T-helper 2 cell treated with Interferon-gamma antibody and Interleukin-4, amounts not matched to agents 5 μg/mL and 100 μg/mL, for 36 hours (primary cell): Measurements from ENCODE around the gene IMPACT.
A peak's percentile ranks its signal among the peaks of the same experiment; 100 is the strongest.

Source experiments
- DNase-seq: peaks from one replicate; pipeline ENCODE4 v3.0.0; 2021; ENCODE audit warnings: low spot score
- H3K27ac Mint-ChIP-seq: one replicate; pipeline ENCODE4 v1.8.0; 2021; ENCODE audit warnings: mild to moderate bottlenecking, mixed read lengths
- H3K27me3 Mint-ChIP-seq: one replicate; pipeline ENCODE4 v1.8.0; 2021; ENCODE audit warnings: low read depth, mixed read lengths
- H3K36me3 Mint-ChIP-seq: one replicate; pipeline ENCODE4 v1.8.0; 2021; ENCODE audit warnings: low read depth, mixed read lengths
- H3K4me1 Mint-ChIP-seq: one replicate; pipeline ENCODE4 v1.8.0; 2021; ENCODE audit warnings: low read depth, mixed read lengths
- H3K4me3 Mint-ChIP-seq: one replicate; pipeline ENCODE4 v1.8.0; 2022; ENCODE audit warnings: mild to moderate bottlenecking, moderate library complexity, mixed read lengths
- H3K9me3 Mint-ChIP-seq: one replicate; pipeline ENCODE4 v1.8.0; 2021; ENCODE audit warnings: mixed read lengths

IMPACT gene

GRCh38 chr18:24436939-24437338, 10.5 kb downstream of the IMPACT start:
- Mint-ChIP-seq H3K9me3 (peaks cover 3% of the 10 kb centered on the region), H3K4me1 (peaks cover 23% of the 10 kb centered on the region), H3K36me3 (peaks cover 25% of the 10 kb centered on the region), H3K27ac (peak overlapping the region; percentile 46), H3K27me3 (no peaks in the 10 kb centered on the region), H3K4me3 (peak overlapping the region; percentile 0)
- no peak for DNase-seq

- H3K9me3 Mint-ChIP-seq = no peaks in the 10 kb centered on the region
- H3K4me3 Mint-ChIP-seq = no peak overlapping the region
- H3K27ac Mint-ChIP-seq = no peak overlapping the region
- H3K27me3 Mint-ChIP-seq = no peaks in the 10 kb centered on the region
- peaks cover 9% of the 10 kb centered on the region for H3K4me1 Mint-ChIP-seq
- no peak for DNase-seq
- H3K36me3 Mint-ChIP-seq = peaks cover 20% of the 10 kb centered on the region
These were observed 17.4 kb downstream of the IMPACT start for GRCh38 chr18:24443870-24444269.

- Mint-ChIP-seq H3K27ac (no peak overlapping the region), H3K4me3 (no peak overlapping the region), H3K9me3 (no peaks in the 10 kb centered on the region), H3K36me3 (peaks cover 20% of the 10 kb centered on the region), H3K27me3 (peaks cover 3% of the 10 kb centered on the region), H3K4me1 (peaks cover 9% of the 10 kb centered on the region)
- no peak for DNase-seq
These were observed 20.0 kb downstream of the IMPACT start for GRCh38 chr18:24446453-24446852.

GRCh38 chr18:24446953-24447538, 20.6 kb downstream of the IMPACT start:
- no peak for DNase-seq
- H3K9me3 Mint-ChIP-seq = no peaks in the 10 kb centered on the region
- no peak overlapping the region for H3K4me3 Mint-ChIP-seq
- no peak overlapping the region for H3K27ac Mint-ChIP-seq
- H3K27me3 Mint-ChIP-seq = peaks cover 5% of the 10 kb centered on the region
- peaks cover 20% of the 10 kb centered on the region for H3K36me3 Mint-ChIP-seq
- peaks cover 9% of the 10 kb centered on the region for H3K4me1 Mint-ChIP-seq

- DNase-seq = no peak
- Mint-ChIP-seq H3K4me1 (peaks cover 9% of the 10 kb centered on the region), H3K9me3 (no peaks in the 10 kb centered on the region), H3K36me3 (peaks cover 20% of the 10 kb centered on the region), H3K27me3 (peaks cover 8% of the 10 kb centered on the region), H3K27ac (no peak overlapping the region), H3K4me3 (no peak overlapping the region)
These were observed 21.5 kb downstream of the IMPACT start for GRCh38 chr18:24447961-24448360.

- Mint-ChIP-seq H3K4me1 (peaks cover 29% of the 10 kb centered on the region), H3K27me3 (peaks cover 4% of the 10 kb centered on the region), H3K9me3 (peaks cover 4% of the 10 kb centered on the region), H3K27ac (no peak overlapping the region), H3K36me3 (peaks cover 11% of the 10 kb centered on the region), H3K4me3 (no peak overlapping the region)
- DNase-seq = no peak
These were observed 30.1 kb downstream of the IMPACT start for GRCh38 chr18:24456549-24456948.

- peaks cover 47% of the 10 kb centered on the region for H3K4me1 Mint-ChIP-seq
- no peak overlapping the region for H3K4me3 Mint-ChIP-seq
- peaks cover 13% of the 10 kb centered on the region for H3K27me3 Mint-ChIP-seq
- H3K36me3 Mint-ChIP-seq = peaks cover 11% of the 10 kb centered on the region
- H3K27ac Mint-ChIP-seq = no peak overlapping the region
- DNase-seq = no peak
- peaks cover 9% of the 10 kb centered on the region for H3K9me3 Mint-ChIP-seq
These were observed 33.3 kb downstream of the IMPACT start for GRCh38 chr18:24459772-24460171.

- Mint-ChIP-seq H3K9me3 (peaks cover 9% of the 10 kb centered on the region), H3K27me3 (peaks cover 19% of the 10 kb centered on the region), H3K27ac (no peak within 1 kb of the TSS), H3K4me1 (peaks cover 47% of the 10 kb centered on the region), H3K4me3 (peak within 1 kb of the TSS; percentile 62), H3K36me3 (peaks cover 11% of the 10 kb centered on the region)
- DNase-seq = no peak
These were observed 33.9 kb downstream of the IMPACT start, which contains the start of gene HRH4 for GRCh38 chr18:24460388-24460787. Gene HRH4 (plus strand): TSS chr18:24460637. CDS start chr18:24460729, 92 bp downstream.

GRCh38 chr18:24461996-24462395, 35.5 kb downstream of the IMPACT start:
- peaks cover 46% of the 10 kb centered on the region for H3K4me1 Mint-ChIP-seq
- peak overlapping the region; percentile 60 for H3K4me3 Mint-ChIP-seq
- H3K27me3 Mint-ChIP-seq = peaks cover 23% of the 10 kb centered on the region
- peak overlapping the region; percentile 32 for H3K27ac Mint-ChIP-seq
- peaks cover 8% of the 10 kb centered on the region for H3K36me3 Mint-ChIP-seq
- DNase-seq = no peak
- peaks cover 9% of the 10 kb centered on the region for H3K9me3 Mint-ChIP-seq

GRCh38 chr18:24462838-24463775, 36.6 kb downstream of the IMPACT start:
- DNase-seq = no peak
- H3K27me3 Mint-ChIP-seq = peaks cover 30% of the 10 kb centered on the region
- peaks cover 48% of the 10 kb centered on the region for H3K4me1 Mint-ChIP-seq
- no peak overlapping the region for H3K27ac Mint-ChIP-seq
- peak overlapping the region; percentile 60 for H3K4me3 Mint-ChIP-seq
- peaks cover 6% of the 10 kb centered on the region for H3K36me3 Mint-ChIP-seq
- peaks cover 5% of the 10 kb centered on the region for H3K9me3 Mint-ChIP-seq

- H3K4me1 Mint-ChIP-seq = peaks cover 31% of the 10 kb centered on the region
- no peak overlapping the region for H3K27ac Mint-ChIP-seq
- no peak overlapping the region for H3K4me3 Mint-ChIP-seq
- H3K9me3 Mint-ChIP-seq = peaks cover 5% of the 10 kb centered on the region
- peaks cover 5% of the 10 kb centered on the region for H3K36me3 Mint-ChIP-seq
- peaks cover 39% of the 10 kb centered on the region for H3K27me3 Mint-ChIP-seq
- DNase-seq = no peak
These were observed 39.0 kb downstream of the IMPACT start for GRCh38 chr18:24465486-24465885.

GRCh38 chr18:24466771-24467170, 40.3 kb downstream of the IMPACT start:
- Mint-ChIP-seq H3K4me1 (peaks cover 23% of the 10 kb centered on the region), H3K27ac (no peak overlapping the region)

GRCh38 chr18:24470022-24470618, 43.6 kb downstream of the IMPACT start:
- H3K36me3 Mint-ChIP-seq = peaks cover 5% of the 10 kb centered on the region
- H3K4me3 Mint-ChIP-seq = no peak overlapping the region
- no peak for DNase-seq
- peaks cover 54% of the 10 kb centered on the region for H3K27me3 Mint-ChIP-seq
- peaks cover 9% of the 10 kb centered on the region for H3K4me1 Mint-ChIP-seq
- no peak overlapping the region for H3K27ac Mint-ChIP-seq
- no peaks in the 10 kb centered on the region for H3K9me3 Mint-ChIP-seq

More at GRCh38 chr18:24466771-24467170, 40.3 kb downstream of the IMPACT start:
- peaks cover 5% of the 10 kb centered on the region for H3K36me3 Mint-ChIP-seq
- H3K9me3 Mint-ChIP-seq = peaks cover 4% of the 10 kb centered on the region
- H3K4me3 Mint-ChIP-seq = no peak overlapping the region
- peaks cover 45% of the 10 kb centered on the region for H3K27me3 Mint-ChIP-seq
- DNase-seq = no peak

- H3K9me3 Mint-ChIP-seq = no peaks in the 10 kb centered on the region
- peaks cover 5% of the 10 kb centered on the region for H3K36me3 Mint-ChIP-seq
- H3K27ac Mint-ChIP-seq = no peak overlapping the region
- H3K27me3 Mint-ChIP-seq = peaks cover 54% of the 10 kb centered on the region
- H3K4me1 Mint-ChIP-seq = peaks cover 12% of the 10 kb centered on the region
- H3K4me3 Mint-ChIP-seq = no peak overlapping the region
- no peak for DNase-seq
These were observed 44.3 kb downstream of the IMPACT start for GRCh38 chr18:24470805-24471204.
